Measurements from ENCODE around the gene KCNIP3.

The KCNIP3 gene

DNA sequence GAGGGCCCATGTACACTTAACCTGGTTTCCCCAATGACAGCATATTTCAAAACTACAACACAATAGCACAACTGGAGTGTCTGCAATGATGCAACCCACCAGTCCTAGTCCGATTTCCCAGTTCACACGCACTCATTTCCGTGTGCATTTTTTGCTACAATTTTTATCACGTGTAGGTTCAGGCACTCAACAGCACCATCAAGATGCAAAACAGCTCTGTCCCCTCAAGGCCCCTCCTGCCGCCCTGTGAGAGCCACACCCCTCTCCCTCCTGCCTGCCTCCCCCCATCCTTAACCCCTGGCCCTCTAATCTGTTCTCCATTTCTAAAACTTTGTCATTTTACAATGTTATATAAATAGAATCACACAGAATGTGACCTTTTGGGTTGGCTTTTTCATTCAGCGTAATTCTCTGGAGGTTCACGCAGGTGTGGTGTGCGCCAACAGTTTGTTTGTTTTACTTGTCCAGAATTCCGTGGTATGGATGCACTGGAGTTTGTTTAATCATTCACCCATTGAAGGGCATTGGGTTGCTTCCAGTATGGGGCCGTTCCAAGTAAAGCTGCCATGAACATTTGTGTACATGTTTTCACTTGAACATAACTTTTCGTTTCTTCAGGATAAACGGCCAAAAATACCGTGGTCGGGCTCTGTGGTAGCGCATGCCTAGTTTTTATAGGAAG lies 8.4 kb downstream of the KCNIP3 start:
- POLR2A ChIA-PET, result no interaction called here
- CTCF ChIA-PET, result interaction anchor here (1.2 kb wide), 1 partner anchor 78 kb away, joined by 3 read pairs; no protein-coding TSS in a partner anchor
- DNase-seq (ENCODE audit: extremely low spot score), result no peak
- TF ChIP-seq, protein P1, sequence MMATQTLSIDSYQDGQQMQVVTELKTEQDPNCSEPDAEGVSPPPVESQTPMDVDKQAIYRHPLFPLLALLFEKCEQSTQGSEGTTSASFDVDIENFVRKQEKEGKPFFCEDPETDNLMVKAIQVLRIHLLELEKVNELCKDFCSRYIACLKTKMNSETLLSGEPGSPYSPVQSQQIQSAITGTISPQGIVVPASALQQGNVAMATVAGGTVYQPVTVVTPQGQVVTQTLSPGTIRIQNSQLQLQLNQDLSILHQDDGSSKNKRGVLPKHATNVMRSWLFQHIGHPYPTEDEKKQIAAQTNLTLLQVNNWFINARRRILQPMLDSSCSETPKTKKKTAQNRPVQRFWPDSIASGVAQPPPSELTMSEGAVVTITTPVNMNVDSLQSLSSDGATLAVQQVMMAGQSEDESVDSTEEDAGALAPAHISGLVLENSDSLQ (IDR thresholded peaks at IDR 0.05), result no peak
- no peak for TF ChIP-seq ARNT (IDR thresholded peaks at IDR 0.05)
- TF ChIP-seq LEF1 (IDR thresholded peaks at IDR 0.05; ENCODE audit: borderline replicate concordance), result no peak
- TF ChIP-seq ZNF384 (IDR thresholded peaks at IDR 0.05), result no peak
- TF ChIP-seq FOXA1 (IDR thresholded peaks at IDR 0.05), result no peak
- no peak for TF ChIP-seq FOXM1 (IDR thresholded peaks at IDR 0.05; ENCODE audit: borderline replicate concordance)
- no peak for TF ChIP-seq TARDBP (IDR thresholded peaks at IDR 0.05)
- TF ChIP-seq SP1 (IDR thresholded peaks at IDR 0.05), result no peak
- TF ChIP-seq SUZ12 (IDR thresholded peaks at IDR 0.05), result no peak
- TF ChIP-seq BHLHE40 (IDR thresholded peaks at IDR 0.05; ENCODE audit: borderline replicate concordance), result no peak
- no peak for TF ChIP-seq L3MBTL2 (conservative IDR thresholded peaks at IDR 0.05)
- TF ChIP-seq CTBP1 (IDR thresholded peaks at IDR 0.05; ENCODE audit: borderline replicate concordance), result no peak
- TF ChIP-seq HDGF (IDR thresholded peaks at IDR 0.05; ENCODE audit: borderline replicate concordance), result no peak
- TF ChIP-seq NFRKB (IDR thresholded peaks at IDR 0.05), result no peak
- TF ChIP-seq FOXK2 (IDR thresholded peaks at IDR 0.05), result no peak
- TF ChIP-seq ELF4 (IDR thresholded peaks at IDR 0.05), result no peak

DNA sequence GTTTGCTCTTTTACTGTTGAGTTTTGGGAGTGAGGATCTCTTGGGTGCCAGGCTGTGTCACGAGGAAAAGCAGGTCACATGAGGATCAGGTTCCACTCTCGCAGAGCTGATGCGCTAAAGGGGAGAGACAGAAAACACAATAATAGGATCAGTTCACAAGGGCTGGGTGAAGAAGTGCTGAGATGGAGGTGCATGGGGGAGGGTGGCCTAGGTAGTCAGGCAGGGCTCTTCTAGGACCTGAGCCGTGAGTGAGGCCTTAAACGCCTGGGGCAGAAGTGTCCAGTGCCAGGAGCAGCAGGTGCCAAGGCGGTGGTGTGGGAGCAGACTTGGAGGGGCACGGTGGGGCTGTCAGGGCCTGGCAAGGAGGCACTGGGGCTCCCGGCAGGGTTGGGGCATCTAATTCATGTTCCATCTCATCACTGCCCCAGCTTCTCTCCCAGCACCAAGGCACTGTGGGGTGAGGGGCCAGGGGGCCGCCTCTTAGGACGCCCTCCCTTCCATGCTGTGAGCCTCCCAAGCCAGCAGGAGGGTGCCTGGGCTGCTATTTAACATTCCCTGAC lies 9.3 kb downstream of the KCNIP3 start:
- TF ChIP-seq FOXA1 (IDR thresholded peaks at IDR 0.05), result no peak
- TF ChIP-seq SUZ12 (IDR thresholded peaks at IDR 0.05), result no peak
- TF ChIP-seq HDGF (IDR thresholded peaks at IDR 0.05; ENCODE audit: borderline replicate concordance), result no peak
- TF ChIP-seq ARNT (IDR thresholded peaks at IDR 0.05), result no peak
- TF ChIP-seq SP1 (IDR thresholded peaks at IDR 0.05), result no peak
- TF ChIP-seq NFRKB (IDR thresholded peaks at IDR 0.05), result no peak
- no peak for TF ChIP-seq FOXK2 (IDR thresholded peaks at IDR 0.05)
- no peak for TF ChIP-seq BHLHE40 (IDR thresholded peaks at IDR 0.05; ENCODE audit: borderline replicate concordance)
- CTCF ChIA-PET, result interaction anchor here (1.2 kb wide), 1 partner anchor 79 kb away, joined by 3 read pairs; no protein-coding TSS in a partner anchor
- DNase-seq (ENCODE audit: extremely low spot score), result no peak
- POLR2A ChIA-PET, result no interaction called here

DNA sequence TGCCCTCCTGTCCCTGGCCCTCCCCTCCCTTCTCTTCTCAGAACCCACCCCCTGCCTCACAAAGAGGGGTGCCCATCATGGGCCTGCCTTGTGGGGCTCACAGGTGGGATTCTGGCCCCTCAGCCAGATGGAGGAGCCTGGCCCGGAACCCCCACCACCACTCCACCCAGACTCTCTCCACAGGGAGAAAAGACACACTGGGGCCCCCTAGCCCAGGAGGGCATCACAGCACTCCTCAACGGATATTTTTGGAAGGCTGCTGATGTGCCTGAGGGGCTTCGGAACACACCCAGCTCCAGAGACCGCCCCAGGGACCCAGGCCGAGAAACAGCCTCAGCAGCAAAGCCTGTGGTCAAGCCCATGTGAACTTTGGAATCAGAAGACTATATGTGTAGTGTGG lies 9.9 kb downstream of the KCNIP3 start:
- ChIA-PET POLR2A (interaction anchor here (1.3 kb wide), 1 partner anchor 8 kb away, joined by 4 read pairs; no protein-coding TSS in a partner anchor), CTCF (no interaction called here)
- TF ChIP-seq FOXK2 (IDR thresholded peaks at IDR 0.05), result no peak
- TF ChIP-seq L3MBTL2 (conservative IDR thresholded peaks at IDR 0.05), result no peak
- no peak for TF ChIP-seq FOXM1 (IDR thresholded peaks at IDR 0.05; ENCODE audit: borderline replicate concordance)
- TF ChIP-seq ARNT (IDR thresholded peaks at IDR 0.05), result no peak
- TF ChIP-seq ELF4 (IDR thresholded peaks at IDR 0.05), result no peak
- TF ChIP-seq SP1 (IDR thresholded peaks at IDR 0.05), result no peak
- TF ChIP-seq HDGF (IDR thresholded peaks at IDR 0.05; ENCODE audit: borderline replicate concordance), result no peak
- no peak for TF ChIP-seq ZNF384 (IDR thresholded peaks at IDR 0.05)
- no peak for TF ChIP-seq TARDBP (IDR thresholded peaks at IDR 0.05)
- TF ChIP-seq SUZ12 (IDR thresholded peaks at IDR 0.05), result no peak
- TF ChIP-seq LEF1 (IDR thresholded peaks at IDR 0.05; ENCODE audit: borderline replicate concordance), result no peak
- no peak for TF ChIP-seq FOXA1 (IDR thresholded peaks at IDR 0.05)
- DNase-seq (ENCODE audit: extremely low spot score), result no peak

DNA sequence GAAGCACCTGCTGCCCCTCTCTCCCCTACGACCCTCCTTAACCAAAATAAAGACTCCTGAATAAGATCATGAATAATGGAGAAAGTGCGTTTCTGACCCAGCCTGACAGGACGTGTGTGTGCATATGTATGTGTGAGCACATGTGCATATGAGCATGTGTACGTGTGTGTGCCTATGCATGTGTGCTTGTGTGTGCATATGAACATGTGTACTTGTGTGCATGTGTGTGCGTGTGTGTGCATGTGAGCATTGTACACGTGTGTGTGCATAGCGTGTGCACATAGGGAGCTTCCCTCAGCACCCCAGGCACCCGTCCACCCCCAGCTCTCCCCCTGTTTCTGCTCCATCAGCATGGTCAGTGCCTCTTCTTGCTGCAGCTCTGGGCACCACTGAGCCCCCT lies 10.7 kb downstream of the KCNIP3 start:
- TF ChIP-seq ARNT (IDR thresholded peaks at IDR 0.05) (no peak), L3MBTL2 (conservative IDR thresholded peaks at IDR 0.05) (no peak), SP1 (IDR thresholded peaks at IDR 0.05) (no peak), ZNF384 (IDR thresholded peaks at IDR 0.05) (no peak), CTBP1 (IDR thresholded peaks at IDR 0.05; ENCODE audit: borderline replicate concordance) (no peak), SUZ12 (IDR thresholded peaks at IDR 0.05) (no peak), FOXA1 (IDR thresholded peaks at IDR 0.05) (no peak), LEF1 (IDR thresholded peaks at IDR 0.05; ENCODE audit: borderline replicate concordance) (no peak), NFRKB (IDR thresholded peaks at IDR 0.05) (no peak), FOXK2 (IDR thresholded peaks at IDR 0.05) (no peak), BHLHE40 (IDR thresholded peaks at IDR 0.05; ENCODE audit: borderline replicate concordance) (no peak), TARDBP (IDR thresholded peaks at IDR 0.05) (no peak), HDGF (IDR thresholded peaks at IDR 0.05; ENCODE audit: borderline replicate concordance) (no peak), FOXM1 (IDR thresholded peaks at IDR 0.05; ENCODE audit: borderline replicate concordance) (no peak)
- TF ChIP-seq, protein P1 (IDR thresholded peaks at IDR 0.05), result no peak
- ChIA-PET CTCF (interaction anchor here (0.7 kb wide), 1 partner anchor 76 kb away, joined by 3 read pairs; no protein-coding TSS in a partner anchor), POLR2A (interaction anchor here (1.3 kb wide), 1 partner anchor 9 kb away, joined by 4 read pairs; no protein-coding TSS in a partner anchor)
- no peak for DNase-seq (ENCODE audit: extremely low spot score)

DNA sequence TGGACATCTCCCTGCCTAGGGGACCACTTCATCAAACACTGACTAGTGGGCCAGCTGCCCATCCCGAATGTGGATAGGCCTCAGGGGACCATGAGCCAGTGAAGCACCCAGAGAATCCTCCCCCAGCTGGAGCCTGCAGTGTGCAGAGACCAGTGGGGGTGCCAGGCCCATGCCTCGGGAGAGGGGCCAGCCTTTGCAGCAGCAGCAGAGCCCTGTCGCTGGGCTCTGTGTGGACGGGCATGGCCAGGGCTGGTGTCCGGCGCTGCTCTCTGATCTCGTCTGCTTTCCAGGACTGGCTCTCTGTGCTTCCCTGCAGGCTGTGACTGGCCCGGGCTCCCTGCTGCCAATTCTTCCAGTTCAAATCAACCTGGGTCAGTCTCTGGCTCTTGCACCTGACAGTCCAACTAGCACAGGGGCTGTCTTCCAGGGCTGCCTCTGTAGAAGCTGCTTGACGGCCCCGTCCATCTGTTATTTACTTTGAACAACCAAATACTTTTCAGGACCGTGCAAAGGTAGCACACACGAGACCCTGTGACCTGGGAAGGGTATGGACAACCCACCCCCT lies 11.4 kb downstream of the KCNIP3 start:
- no peak for TF ChIP-seq BHLHE40 (IDR thresholded peaks at IDR 0.05; ENCODE audit: borderline replicate concordance)
- TF ChIP-seq CTBP1 (IDR thresholded peaks at IDR 0.05; ENCODE audit: borderline replicate concordance), result no peak
- TF ChIP-seq FOXM1 (IDR thresholded peaks at IDR 0.05; ENCODE audit: borderline replicate concordance), result no peak
- no peak for TF ChIP-seq HDGF (IDR thresholded peaks at IDR 0.05; ENCODE audit: borderline replicate concordance)
- TF ChIP-seq LEF1 (IDR thresholded peaks at IDR 0.05; ENCODE audit: borderline replicate concordance), result no peak
- TF ChIP-seq, protein P1 (IDR thresholded peaks at IDR 0.05), result no peak
- TF ChIP-seq L3MBTL2 (conservative IDR thresholded peaks at IDR 0.05), result no peak
- DNase-seq (ENCODE audit: extremely low spot score), result no peak
- ChIA-PET CTCF (interaction anchor here (0.7 kb wide), 1 partner anchor 76 kb away, joined by 3 read pairs; no protein-coding TSS in a partner anchor), POLR2A (interaction anchor here (1.3 kb wide), 1 partner anchor 9 kb away, joined by 4 read pairs; no protein-coding TSS in a partner anchor)
